A549 treated with Mapracorat at 1 μM for 4 hours (cell line): ENCODE data around the gene TVP23A. TPM values are rescaled to one million over a fixed set of nuclear protein-coding genes. Genes with fewer than 3 reads are reported as not detected.

ENCODE experiments used
- total RNA-seq: library from RNA; stranded (reverse); fragments of 200-300 nt; extraction: Qiagen RNA extraction; gene quantifications from 5 replicates; pipeline ENCODE4 v1.2.3, GENCODE V29; 2022

Gene TVP23A
- 0.06 to 0.16 TPM (median 0.07 TPM) in 5 replicates for total RNA-seq

GRCh38 chr16:10817963-10818941, at the start of gene TVP23A:
TSS of gene TVP23A (minus strand) at chr16:10818794. CDS start at chr16:10818493, 301 bp downstream.

GRCh38 chr16:10743610-10744369, 74.8 kb downstream of the TVP23A start, which contains the start of gene NUBP1:
TSS of gene NUBP1 (plus strand) at chr16:10743842. CDS start at chr16:10743864, 22 bp downstream.

Other genes with a start within 250 kb of the TVP23A start
- 26.4 to 40.4 TPM (median 38.4 TPM) in 5 replicates for gene EMP2, start 238.2 kb downstream of the TVP23A start, total RNA-seq
- not detected in 5 replicates for gene TEKT5, start 123.9 kb downstream of the TVP23A start, total RNA-seq
- gene NUBP1, start 75.0 kb downstream of the TVP23A start, total RNA-seq, result 45.5 to 52.9 TPM (median 47.9 TPM) in 5 replicates
- gene CIITA, start 58.4 kb upstream of the TVP23A start, total RNA-seq, result 0.05 to 0.13 TPM (median 0.07 TPM) in 5 replicates
- gene DEXI, start 123.7 kb upstream of the TVP23A start, total RNA-seq, result 37.3 to 45.3 TPM (median 43.8 TPM) in 5 replicates
- 8.0 to 9.1 TPM (median 8.9 TPM) in 5 replicates for gene CLEC16A, start 125.8 kb upstream of the TVP23A start, total RNA-seq